ENCODE results near the gene VAV2.

VAV2 gene

GRCh38 chr9:133830711-133831110, 161.4 kb downstream of the VAV2 start:
- FAIRE-seq: no peak

- FAIRE-seq: no peak
These were observed 161.8 kb downstream of the VAV2 start for GRCh38 chr9:133830310-133830709.

DNA sequence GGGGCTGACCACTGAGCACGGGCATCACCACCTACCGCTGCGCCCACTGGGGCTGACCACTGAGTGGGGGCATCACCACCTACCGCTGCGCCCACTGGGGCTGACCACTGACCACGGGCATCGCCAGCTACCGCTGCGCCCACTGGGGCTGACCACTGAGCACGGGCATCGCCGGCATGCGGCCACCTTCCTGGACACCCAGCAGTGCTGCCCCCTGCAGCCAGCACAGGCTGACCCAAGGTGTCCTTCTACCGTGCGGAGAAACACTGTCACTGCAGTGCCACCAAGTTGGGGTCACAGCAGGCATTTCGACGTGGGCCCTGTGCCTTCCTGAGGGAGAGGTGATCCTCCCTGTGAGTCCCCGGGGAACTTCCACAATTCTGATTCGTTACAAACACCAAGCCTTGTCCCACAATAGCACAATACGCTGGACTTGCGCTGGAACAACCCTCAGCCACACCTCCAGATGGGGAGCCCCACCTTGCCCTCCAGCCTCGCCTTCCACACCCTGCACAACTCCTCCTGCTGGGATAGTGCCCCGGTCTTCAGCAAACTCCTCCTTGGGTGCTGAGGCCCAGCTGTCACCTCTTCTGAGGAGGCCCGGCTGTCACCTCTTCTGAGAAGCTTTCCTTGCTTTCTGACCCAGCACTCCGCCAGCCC, 163.7 kb downstream of the VAV2 start:
- FAIRE-seq: no peak

- no peak for FAIRE-seq
These were observed 165.6 kb downstream of the VAV2 start for GRCh38 chr9:133826289-133827085.

DNA sequence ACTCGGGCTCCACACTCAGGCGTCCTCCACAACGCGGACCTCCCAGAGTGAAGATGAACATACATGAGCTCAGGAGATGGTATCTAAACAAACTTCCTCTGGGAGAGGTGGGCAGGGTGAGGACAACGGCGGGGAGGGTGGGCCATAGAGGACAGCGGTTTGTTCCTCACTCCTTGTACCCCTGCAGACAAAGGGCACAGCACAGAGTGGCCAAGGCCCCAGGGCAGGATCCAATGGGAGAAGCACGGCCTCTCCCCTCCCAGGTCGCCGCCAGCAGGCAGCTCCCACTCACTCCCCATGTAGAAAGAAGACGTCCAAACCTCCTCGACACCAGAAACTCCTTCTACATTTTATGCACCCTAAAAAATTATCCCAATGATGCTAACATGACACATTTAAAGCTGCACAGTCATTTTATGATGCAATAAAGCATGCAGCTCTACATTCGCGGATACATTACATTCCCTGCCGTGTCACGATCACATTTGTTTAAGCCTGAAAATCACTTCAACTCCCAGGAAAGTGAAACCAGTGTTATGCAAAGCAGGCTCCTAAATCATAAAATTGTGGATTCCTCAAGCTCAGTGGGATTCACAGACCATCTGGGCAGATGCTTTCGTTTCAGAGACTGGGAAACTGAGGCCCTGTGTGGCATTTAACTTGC, 166.4 kb downstream of the VAV2 start:
- no peak for FAIRE-seq

DNA sequence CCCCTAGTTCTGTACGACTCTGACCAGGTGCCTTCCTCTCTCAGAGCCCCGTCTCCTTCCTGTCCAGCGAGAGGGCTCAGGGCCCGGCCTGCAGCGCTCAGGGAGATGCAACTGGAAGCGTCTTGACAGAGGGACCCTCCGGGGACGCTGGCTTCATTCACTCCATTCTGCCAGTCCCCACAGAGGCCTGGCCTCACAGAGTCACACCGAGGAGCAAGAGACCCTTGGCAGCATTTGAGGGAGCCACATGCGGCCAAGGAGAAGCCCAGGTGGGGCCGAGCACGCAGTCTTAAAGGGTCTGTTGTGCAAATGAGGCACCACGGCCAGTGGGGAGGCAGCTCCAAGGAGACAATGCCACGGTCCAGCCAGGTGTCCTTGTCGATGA, 167.3 kb downstream of the VAV2 start:
- FAIRE-seq: no peak

DNA sequence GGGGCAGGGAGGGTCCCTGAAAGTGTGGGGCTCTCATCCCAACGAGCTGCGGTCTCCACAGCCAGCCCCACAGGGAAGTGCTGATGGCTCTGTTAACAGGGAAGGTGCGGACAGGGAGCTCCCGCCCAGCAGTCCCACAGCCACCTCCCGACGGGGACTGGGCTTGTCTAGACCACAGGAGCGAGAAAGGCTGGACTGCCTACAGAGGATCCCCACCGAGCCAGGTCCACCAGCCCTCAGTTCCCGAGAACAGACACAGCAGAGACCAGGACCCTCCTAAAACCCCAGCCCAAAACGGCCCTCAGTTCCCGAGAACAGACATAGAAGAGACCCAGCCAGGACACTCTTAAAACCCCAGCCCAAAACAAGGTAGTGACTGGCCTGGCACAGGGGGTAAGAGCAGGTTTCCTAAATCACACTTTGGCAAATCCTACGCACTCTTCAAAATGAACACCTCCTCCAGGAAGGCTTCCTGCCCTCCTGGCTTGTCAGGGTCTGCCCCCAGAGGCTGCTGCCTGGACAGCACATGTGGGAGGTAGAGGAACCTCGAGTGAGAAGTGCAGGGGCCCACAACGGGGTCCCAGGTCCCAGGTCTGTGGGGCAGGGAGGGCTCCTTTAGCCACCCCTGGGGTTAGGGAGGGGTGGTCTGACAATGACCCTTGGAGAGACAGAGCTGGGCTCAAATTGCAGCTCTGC, 167.9 kb downstream of the VAV2 start:
- no peak for FAIRE-seq

- FAIRE-seq: no peak
These were observed 168.7 kb downstream of the VAV2 start for GRCh38 chr9:133823189-133824105.

DNA sequence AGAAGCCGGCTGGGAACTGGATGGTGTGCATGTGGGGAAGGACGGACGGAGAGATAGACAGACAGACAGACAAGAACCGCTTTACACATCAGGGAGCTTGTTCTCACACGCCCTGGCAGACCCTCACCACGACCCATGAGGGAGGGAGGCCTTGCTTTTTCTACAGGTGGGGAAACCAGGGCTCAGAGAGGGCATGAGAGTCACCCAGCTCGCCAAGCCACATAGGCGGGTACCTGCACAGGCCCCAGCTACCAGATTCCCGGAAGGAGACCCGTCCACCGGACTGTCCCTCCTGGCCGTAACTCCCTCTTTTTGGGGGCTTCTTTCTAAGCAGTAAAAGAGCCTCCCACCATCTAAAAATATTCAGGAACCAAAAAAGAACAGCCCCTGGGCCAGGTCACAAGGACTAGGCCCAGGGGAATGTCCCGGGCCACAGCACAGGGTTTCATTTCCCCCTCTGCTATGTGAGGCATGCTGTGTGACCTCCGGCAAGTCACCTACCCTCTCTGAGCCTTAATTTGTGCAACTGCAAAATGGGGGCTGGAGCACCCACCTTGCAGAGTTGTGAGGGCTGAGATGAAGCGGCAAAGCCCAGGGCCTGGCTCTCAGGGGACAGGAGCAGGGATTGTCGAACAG, 169.6 kb downstream of the VAV2 start:
- FAIRE-seq: no peak

DNA sequence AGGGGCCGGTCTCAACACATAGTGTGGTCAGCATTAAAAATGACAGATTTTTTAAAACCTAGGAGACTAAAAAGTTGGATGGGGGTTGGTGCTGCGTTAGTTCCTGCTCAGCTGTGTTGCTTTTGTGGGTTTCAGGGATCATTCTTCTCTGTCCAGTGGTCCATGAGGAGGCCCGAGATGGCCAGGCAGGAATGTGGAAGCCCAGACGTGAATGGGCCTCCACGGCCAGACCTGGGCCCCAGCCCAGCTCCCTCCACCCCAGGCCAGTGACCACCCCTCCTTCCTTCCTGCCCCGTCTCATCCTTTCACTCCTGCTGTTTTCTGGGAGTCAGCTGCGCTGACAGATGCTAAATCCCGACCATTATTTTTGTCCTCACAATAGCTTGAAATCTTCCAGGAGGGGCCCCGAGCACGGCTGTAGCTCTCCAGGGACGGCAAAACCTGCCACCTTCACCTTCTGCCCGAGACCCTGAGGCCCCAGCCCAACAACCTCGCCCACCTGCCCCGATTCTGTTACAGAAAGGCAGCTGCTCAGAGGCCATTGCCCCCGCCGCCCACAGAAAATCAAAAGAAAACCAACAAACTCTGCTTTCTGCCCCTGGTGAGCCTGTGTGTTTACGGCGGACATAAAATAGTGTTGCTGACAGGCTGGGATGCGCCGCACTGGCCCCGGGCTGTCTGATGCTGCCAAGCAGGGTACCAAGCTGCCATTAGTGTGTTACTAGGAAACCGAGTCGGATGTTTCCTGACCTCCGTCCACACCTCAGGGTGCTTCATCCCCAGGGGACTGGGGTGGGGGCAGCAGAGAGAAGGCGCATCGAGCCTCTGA, 170.3 kb downstream of the VAV2 start:
- FAIRE-seq: no peak

DNA sequence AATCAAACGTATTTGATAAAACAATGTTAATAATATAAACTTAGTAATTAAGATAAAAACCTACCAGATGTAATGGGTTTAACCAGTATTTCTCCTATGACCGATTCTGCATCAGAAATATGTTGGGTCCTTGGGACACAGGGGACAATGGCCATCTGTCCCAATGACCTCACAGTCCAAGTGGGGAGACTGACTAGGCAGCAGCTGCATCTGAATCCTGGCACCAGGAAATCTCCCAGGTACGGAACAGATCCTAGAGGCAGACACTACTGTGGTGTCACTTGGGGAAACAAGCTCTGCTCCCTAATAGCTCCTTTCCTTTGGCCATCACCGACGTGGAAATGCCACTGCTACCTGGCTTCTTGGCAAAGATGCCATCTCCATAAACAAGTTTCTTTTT, 172.2 kb downstream of the VAV2 start:
- no peak for FAIRE-seq

DNA sequence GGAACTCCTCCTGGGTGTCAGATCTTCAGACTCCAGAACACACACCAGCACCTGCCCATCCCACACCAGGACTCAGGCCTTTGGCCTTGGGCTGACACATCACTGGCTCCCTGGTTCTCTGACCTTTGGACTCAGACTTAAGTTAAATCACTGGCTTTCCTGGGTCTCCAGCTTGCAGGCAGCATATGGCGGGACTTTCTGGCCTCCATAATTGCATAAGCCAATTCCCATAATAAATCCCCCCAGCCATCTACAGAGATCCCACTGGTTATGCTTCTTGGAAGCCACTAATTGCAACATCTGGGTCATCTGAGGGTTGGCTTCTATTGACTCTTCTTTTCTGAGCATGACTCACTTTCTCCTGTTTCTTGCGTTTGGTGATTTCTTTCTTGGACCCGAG, 173.7 kb downstream of the VAV2 start:
- no peak for FAIRE-seq

DNA sequence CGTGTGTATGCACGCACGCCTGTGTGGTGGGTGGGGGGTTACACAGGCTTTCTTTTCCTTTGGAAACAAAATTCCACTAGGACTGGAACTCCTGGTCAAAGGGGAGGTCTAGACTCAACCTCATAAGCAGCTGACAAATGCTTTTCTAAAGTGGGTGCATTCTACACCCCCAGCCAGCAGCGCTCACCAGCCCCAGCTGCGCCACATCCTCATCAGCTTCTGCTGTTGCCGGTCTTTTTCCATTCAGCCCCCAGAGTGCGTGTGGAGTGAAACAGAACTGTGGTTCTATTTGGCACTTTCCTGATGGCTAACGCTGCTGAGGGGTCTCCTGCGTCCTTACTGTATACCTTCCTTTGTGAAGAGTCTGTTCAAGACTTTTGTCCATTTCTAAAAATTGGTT, 176.3 kb downstream of the VAV2 start:
- no peak for FAIRE-seq

DNA sequence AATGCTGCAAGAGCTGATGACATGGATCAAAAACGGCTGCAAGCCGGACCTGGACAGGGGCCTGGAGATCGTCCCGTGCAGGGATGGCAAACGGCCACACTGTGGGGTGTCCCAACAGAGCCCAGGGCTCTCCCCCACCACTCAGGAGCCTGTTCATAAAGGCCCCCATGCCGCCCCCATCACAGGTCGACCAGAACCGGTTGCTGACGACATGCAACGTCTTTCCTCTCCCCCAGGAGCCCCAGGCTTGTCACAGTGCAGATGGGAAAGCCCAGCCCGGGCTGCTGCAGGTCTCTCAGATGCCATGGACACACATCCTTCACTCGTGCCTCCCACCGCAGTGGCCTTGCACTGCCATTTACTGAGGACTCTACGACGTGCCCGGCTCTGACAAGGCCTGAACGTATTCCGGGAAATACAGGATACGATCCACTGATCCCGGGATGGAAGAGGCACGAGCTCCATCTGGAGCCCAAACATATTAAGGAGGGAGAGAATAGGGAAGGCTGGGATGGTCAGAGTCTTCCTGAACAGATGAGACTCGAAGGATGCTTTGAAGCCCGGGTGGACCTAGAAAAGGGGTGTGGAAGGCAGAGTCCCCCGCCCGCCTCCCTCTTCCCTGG, 177.4 kb downstream of the VAV2 start:
- no peak for FAIRE-seq

DNA sequence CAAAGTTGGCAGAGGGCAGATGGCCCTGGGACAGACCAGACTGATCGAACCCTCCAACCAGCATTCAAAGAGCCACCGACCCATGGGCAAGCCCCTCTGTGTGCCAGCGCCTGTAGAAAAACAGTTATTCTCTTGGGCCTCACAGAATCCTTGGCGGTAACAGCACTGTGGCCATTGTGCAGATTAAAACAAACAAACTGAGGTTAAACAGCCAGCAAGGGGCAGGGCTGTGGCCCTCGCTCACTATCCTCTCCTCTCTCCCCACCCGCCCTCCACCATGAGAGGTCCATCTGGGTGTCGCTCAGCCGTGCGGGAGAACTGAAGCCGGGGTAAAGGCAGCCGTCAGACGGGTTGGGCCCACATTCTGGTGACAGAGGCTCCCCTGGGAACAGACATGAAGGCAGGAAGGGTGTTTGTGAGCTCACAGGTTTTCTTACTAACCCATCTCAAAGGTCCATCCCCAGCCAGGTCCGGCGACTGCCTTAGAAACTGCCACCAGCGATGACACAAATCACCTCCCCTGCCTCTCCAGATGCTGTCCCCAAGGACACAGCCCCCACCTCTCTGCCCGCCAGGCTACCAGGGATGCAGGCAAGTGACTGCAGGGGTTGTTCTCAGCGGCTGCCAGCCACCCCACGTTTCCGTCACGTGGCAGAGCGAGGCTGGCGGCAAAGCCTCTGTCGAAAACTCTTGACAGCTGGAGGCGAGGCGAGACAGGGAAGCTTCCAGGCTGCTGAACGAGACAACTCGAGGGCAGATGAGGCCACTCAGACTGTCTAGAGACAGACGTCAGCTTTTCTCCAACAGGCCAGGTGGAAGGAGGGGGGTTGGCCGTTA, 178.2 kb downstream of the VAV2 start:
- no peak for FAIRE-seq

GRCh38 chr9:133812941-133813748, 179.0 kb downstream of the VAV2 start:
- FAIRE-seq: no peak

DNA sequence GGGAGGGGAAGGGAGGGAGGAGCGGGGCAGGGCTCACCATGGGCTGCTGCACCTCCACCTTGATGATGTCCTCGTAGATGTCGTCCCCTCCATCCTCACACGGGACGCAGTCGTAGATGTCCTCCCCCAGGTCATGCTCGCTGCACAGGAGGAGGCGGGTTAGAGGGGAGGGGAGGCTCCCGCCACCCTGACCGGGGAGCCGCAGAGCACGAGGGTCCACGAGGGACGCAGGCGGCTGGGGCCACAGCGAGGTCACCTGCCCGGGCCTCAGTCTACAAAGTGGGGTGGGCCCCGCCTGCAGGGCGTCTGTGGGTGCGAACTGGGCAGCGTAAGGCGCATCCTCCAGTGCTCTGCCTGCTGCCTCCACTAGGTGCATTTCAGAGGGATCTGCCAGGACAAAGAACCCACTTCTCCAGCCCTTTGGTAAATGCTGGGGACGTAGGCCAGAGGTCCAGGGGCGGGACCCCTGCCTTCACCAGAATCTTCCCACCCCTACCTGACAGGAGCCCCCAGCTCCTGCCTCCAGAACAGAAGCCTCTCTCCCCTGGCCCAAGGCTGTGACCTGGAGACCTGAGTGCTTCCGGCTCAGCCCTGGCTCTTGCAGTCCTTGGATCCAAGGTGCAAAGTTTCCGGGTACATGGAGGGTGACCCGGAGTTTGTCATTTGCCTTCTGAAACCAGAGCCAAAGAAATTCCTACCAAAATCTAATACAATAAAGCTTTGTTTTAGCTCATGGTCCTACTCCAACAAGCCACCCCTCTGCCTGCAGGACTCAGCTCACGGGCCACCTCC, 179.9 kb downstream of the VAV2 start:
- no peak for FAIRE-seq

GRCh38 chr9:133811471-133811870, 180.7 kb downstream of the VAV2 start:
- FAIRE-seq: no peak
